Vagina (tissue), 2 donors: ENCODE data around the gene TGFB1. TPM values are rescaled to one million over a fixed set of nuclear protein-coding genes. Genes with fewer than 3 reads are reported as not detected.

Experiments used
- DNase-seq, 2 donors: peaks; one replicate each; pipeline ENCODE4 v3.0.0-alpha.2; 2017; ENCODE audit errors: extremely low spot score in 2 of 2
- H3K27ac ChIP-seq: fragments of 200-600 bp; sonication (generic); one replicate; pipeline ENCODE4 v1.5.1; 2019
- H3K27me3 ChIP-seq: fragments of 200-600 bp; sonication (generic); one replicate; pipeline ENCODE4 v1.5.1; 2019
- H3K36me3 ChIP-seq, 2 donors: fragments of 200-600 bp; sonication (generic); one replicate each; pipeline ENCODE4 v1.5.1; 2017 to 2019
- H3K4me1 ChIP-seq: fragments of 200-600 bp; sonication (generic); one replicate; pipeline ENCODE4 v1.5.1; 2019
- H3K4me3 ChIP-seq, 2 donors: fragments of 200-600 bp; sonication (generic); 1 replicate in 1 of 2; 2 replicates in 1 of 2; pipeline ENCODE4 v1.5.1; 2016 to 2019
- H3K9me3 ChIP-seq: fragments of 200-600 bp; sonication (generic); one replicate; pipeline ENCODE4 v1.5.1; 2019
- POLR2A ChIP-seq, 2 donors: fragments of 450-650 bp; IDR thresholded peaks; one replicate each; pipeline ENCODE4 v1.6.1; 2017; ENCODE audit warnings: antibody characterized with exemption in 2 of 2, mild to moderate bottlenecking in 2 of 2, moderate library complexity in 2 of 2
- POLR2AphosphoS5 ChIP-seq, 2 donors: sonication (generic); formaldehyde crosslinking; IDR thresholded peaks; one replicate each; pipeline ENCODE4 v1.9.0; 2017; ENCODE audit warnings: antibody characterized with exemption in 2 of 2, mild to moderate bottlenecking in 2 of 2, low read depth in 1 of 2; ENCODE audit not compliant: insufficient read depth in 1 of 2
- intact Hi-C: fragments of 100-400 bp; cut with DNase I; formaldehyde crosslinking; loops from one replicate; pipeline ENCODE4 v1.15.1; 2023
- total RNA-seq: library from RNA; depleted of rRNA; stranded (reverse); fragments of >200 nt; gene quantifications from one replicate; pipeline ENCODE4 v1.2.3, GENCODE V29; 2016
- TF ChIP-seq, protein P1 (sequence below), 3 experiments: fragments of 450-650 bp in 2 of 3; fragments of 200-600 bp in 1 of 3; sonication (generic) in 1 of 3; IDR thresholded peaks; one replicate each; pipeline ENCODE4 v1.5.1; 2017 to 2019; ENCODE audit warnings: antibody characterized with exemption in 3 of 3, mild to moderate bottlenecking in 2 of 3, moderate library complexity in 2 of 3

Gene TGFB1
- total RNA-seq, 1 donor from 2014 or later: 53.3 TPM

DNA sequence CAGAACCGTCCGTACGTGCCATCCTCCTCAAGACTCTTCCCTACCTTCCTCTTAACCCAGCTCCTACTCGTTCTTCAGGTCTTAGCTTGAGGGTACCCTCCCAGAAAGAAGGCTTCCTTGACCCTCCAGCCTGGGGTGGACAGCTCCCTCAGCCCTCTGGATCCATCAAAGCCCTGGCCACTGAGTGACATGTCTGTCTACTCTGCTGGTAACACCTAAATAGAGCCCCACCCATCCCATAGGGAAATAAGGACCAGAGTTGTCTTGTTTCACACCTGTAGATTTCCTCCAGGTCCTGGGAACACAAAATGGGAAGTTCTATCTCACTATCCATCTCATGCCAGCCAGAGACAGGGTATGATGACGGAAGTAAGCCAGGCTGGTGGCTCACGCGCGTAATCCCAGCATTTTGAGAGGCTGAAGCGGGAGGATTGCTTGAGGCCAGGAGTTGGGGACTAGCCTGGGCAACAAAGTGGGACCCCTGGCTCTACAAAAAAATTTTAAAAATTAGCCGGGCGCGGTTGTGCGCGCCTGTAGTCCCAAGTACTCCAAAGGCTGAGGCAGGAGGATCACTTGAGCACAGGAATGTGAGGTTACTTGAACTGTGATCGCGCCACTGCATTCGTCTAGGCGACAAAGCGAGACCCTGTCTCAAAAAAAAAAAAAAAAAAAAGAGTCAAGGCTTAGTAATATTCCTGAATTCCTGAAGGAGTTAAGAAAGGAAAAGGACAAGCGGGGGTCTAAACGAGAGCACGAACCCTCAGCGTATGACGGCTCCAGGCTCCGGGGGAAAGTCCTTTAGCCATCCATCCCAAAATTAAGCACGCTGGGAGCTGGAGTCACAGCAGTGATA is 44.3 kb downstream of the TGFB1 start:
- H3K27ac ChIP-seq: peak overlapping the region; percentile 94
- intact Hi-C loops: loop anchor here (5.0 to 10.0 kb wide), 2 partner anchors 42 to 105 kb away; no protein-coding TSS in a partner anchor
- H3K4me1 ChIP-seq: peaks cover 40% of the 10 kb centered on the region
- no peaks in the 10 kb centered on the region for H3K27me3 ChIP-seq
- no peak for DNase-seq
- peak overlapping the region; percentile 69 to 79 for H3K4me3 ChIP-seq
- H3K9me3 ChIP-seq: no peaks in the 10 kb centered on the region
- H3K36me3 ChIP-seq: peaks cover 0 to 45% of the 10 kb centered on the region in 2 donors
- TF ChIP-seq POLR2A (IDR thresholded peaks at IDR 0.05) (no peak), POLR2AphosphoS5 (IDR thresholded peaks at IDR 0.05; ENCODE audit: insufficient read depth in 1 of 2, low read depth in 1 of 2) (no peak)
- TF ChIP-seq, protein P1, sequence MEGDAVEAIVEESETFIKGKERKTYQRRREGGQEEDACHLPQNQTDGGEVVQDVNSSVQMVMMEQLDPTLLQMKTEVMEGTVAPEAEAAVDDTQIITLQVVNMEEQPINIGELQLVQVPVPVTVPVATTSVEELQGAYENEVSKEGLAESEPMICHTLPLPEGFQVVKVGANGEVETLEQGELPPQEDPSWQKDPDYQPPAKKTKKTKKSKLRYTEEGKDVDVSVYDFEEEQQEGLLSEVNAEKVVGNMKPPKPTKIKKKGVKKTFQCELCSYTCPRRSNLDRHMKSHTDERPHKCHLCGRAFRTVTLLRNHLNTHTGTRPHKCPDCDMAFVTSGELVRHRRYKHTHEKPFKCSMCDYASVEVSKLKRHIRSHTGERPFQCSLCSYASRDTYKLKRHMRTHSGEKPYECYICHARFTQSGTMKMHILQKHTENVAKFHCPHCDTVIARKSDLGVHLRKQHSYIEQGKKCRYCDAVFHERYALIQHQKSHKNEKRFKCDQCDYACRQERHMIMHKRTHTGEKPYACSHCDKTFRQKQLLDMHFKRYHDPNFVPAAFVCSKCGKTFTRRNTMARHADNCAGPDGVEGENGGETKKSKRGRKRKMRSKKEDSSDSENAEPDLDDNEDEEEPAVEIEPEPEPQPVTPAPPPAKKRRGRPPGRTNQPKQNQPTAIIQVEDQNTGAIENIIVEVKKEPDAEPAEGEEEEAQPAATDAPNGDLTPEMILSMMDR (IDR thresholded peaks at IDR 0.05): no peak

DNA sequence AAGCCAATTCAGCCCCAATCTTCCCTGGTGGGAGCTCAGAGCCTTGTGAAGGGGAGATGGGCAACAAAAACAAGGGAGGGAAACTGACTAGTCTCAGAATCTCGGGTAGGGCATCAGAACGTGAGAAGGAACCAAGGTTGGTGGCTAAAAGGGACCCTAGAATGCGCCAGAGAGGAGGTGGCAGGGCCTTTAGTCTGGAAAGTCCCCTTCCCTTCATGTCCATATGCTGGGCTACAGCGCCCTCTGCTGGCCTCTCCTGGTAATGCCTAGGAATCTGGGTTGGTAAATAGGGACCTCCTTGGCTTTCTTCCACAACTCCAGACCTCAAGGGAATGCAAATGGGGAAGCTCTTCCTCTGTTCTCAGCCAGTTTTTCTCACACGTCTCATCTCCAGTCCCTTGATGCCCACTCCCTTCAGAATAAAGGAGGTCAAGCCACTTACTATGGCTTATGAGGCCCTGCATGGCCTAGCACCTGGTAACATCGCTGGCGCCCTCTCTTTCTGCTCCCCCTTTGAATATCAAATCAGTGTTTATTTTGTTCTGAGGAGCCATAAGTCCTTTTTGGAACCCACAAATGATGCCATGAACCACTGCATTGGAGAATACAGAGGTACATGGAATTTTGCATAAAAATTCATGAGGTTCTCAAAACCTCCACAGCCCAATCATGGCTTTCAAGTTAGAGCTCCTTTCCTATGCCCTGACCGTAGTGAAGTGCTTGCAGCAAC is 45.1 kb downstream of the TGFB1 start:
- Histone ChIP-seq H3K36me3 (peaks cover 0 to 49% of the 10 kb centered on the region in 2 donors), H3K4me3 (peak overlapping the region; percentile 69 to 79)
- intact Hi-C loops: loop anchor here (5.0 to 10.0 kb wide), 2 partner anchors 41 to 104 kb away; no protein-coding TSS in a partner anchor

DNA sequence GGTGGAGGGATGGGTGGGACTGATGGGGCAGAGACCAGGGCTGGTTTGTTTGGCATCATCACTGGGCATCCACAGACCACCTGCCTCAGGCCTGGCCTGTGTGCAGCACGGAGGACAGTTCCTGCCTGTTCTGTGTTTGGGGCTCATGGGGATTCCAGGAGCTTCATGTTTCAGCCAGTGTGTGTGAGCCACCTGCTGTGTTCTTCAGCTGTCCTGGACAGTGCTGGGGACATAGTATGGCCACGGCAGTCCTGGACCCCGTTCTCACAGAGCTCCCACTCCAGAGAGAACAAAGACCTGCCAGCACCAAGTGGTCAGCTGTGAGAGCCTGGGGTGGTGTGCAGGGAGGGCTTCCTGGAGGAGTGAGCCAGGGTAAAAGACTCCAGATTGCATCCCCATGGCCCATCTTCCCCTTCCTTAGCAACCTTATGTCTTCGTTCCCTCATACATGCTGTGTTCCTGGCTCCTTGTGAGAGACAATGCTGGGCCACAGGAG is 45.7 kb downstream of the TGFB1 start:
- no peak for DNase-seq
- H3K9me3 ChIP-seq: no peaks in the 10 kb centered on the region
- H3K36me3 ChIP-seq: peaks cover 0 to 51% of the 10 kb centered on the region in 2 donors
- no peak overlapping the region for H3K4me3 ChIP-seq
- intact Hi-C loops: loop anchor here (5.0 to 10.0 kb wide), 2 partner anchors 41 to 103 kb away; no protein-coding TSS in a partner anchor
- no peaks in the 10 kb centered on the region for H3K27me3 ChIP-seq
- TF ChIP-seq POLR2AphosphoS5 (IDR thresholded peaks at IDR 0.05; ENCODE audit: insufficient read depth in 1 of 2, low read depth in 1 of 2): peak in 1 of 2 donors; percentile 36
- TF ChIP-seq, protein P1 (IDR thresholded peaks at IDR 0.05): no peak
- H3K4me1 ChIP-seq: peaks cover 40% of the 10 kb centered on the region
- H3K27ac ChIP-seq: peak overlapping the region; percentile 94

More for the DNA sequence above, 45.1 kb downstream of the TGFB1 start:
- no peak for TF ChIP-seq POLR2A (IDR thresholded peaks at IDR 0.05)
- TF ChIP-seq, protein P1 (IDR thresholded peaks at IDR 0.05): peak; percentile 96 to 98 (median 97)
- TF ChIP-seq POLR2AphosphoS5 (IDR thresholded peaks at IDR 0.05; ENCODE audit: insufficient read depth in 1 of 2, low read depth in 1 of 2): peak in 1 of 2 donors; percentile 82
- no peak for DNase-seq
- H3K27ac ChIP-seq: peak overlapping the region; percentile 94
- no peaks in the 10 kb centered on the region for H3K27me3 ChIP-seq
- peaks cover 40% of the 10 kb centered on the region for H3K4me1 ChIP-seq
- H3K9me3 ChIP-seq: no peaks in the 10 kb centered on the region

DNA sequence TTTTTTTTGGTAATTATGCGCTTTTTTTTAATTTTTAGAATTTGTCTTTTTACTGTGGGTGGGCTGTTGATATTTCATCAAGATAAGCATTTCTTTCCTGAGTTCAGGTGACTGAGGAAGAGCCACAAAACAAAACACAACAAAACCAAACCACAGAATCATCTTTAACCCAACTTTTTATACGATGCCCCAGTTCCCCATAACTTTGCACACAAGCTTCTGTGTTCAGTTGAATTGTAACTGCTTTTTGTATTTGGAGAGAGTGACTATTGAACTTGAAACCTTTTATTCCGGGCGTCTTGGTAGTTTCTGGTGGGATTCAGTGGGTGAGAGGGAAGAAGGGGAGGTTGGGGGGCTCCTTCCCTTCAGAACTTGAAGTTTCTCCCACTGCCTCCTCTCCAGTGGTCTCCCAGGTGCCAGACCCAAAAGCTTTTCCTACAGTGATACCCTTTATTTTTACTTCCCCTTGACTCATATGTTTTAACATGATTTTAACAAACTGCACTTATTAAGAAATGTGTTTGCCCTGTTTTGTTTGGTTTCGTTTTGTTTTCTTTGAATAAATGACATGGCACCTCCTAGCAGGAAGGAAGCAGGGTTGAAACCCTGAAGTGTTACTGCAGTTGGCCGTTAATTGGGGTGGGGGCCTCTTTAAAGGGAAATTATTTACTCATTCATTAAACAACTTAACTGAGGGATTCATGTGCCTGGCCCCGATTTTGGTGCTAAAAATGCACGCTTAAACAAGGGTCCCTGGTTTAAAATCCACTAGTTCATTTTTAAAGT is 46.4 kb downstream of the TGFB1 start:
- Histone ChIP-seq H3K27ac (peak overlapping the region; percentile 94), H3K4me1 (peaks cover 34% of the 10 kb centered on the region), H3K36me3 (peaks cover 0 to 51% of the 10 kb centered on the region in 2 donors), H3K9me3 (no peaks in the 10 kb centered on the region), H3K4me3 (no peak overlapping the region), H3K27me3 (no peaks in the 10 kb centered on the region)
- TF ChIP-seq POLR2AphosphoS5 (IDR thresholded peaks at IDR 0.05; ENCODE audit: insufficient read depth in 1 of 2, low read depth in 1 of 2) (no peak), POLR2A (IDR thresholded peaks at IDR 0.05) (no peak)
- TF ChIP-seq, protein P1 (IDR thresholded peaks at IDR 0.05): no peak
- DNase-seq: no peak
- intact Hi-C loops: loop anchor here (5.0 to 10.0 kb wide), 2 partner anchors 40 to 102 kb away; no protein-coding TSS in a partner anchor
